ENCODE results near the gene AFTPH. TPM values are rescaled to one million over a fixed set of nuclear protein-coding genes. Genes with fewer than 3 reads are reported as not detected.

Gene AFTPH
- total RNA-seq, 1 experiment from 2014 or later: 17.9 TPM

DNA sequence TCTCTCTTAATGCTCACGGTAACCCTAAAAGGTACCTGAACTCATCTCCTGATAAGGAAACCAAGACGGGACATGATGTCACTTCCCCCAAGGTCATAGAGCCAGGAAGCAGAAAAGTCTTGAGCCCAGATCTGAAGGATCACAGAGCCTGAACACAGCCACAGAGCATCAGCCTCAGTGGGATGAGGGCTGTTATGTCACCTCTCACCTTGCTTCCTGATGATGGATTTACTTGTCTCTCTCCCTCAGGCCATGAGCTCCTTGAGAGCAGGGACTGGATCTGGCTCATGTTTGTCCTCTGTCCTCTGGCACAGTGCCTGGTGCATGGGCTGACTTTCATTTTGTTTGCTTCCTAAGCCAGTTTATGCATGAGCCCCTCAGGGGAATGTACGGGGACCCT lies 75.3 kb downstream of the AFTPH start:
- no peaks in the 10 kb centered on the region for H3K36me3 ChIP-seq (ENCODE audit: control insufficient read depth, insufficient read depth, low read length)
- no TSS peak for BruUV-seq (replicated peaks)
- ChIA-PET POLR2A (no interaction called here), CTCF (no interaction called here)
- ATAC-seq (no peak), DNase-seq (ENCODE audit: low read depth, low spot score) (no peak)
- intact Hi-C loops (cut with micrococcal nuclease; ENCODE audit: unreplicated experiment): no loop called here
- no peaks in the 10 kb centered on the region for H3K27me3 ChIP-seq (ENCODE audit: control insufficient read depth, insufficient read depth, low read length)
- in situ Hi-C loops (cut with HindIII; ENCODE audit: low pct_unique_long_range_greater_than_20kb, low sequenced_read_pairs): no loop called here
- no peaks in the 10 kb centered on the region for H3K9me3 ChIP-seq (ENCODE audit: control insufficient read depth, insufficient read depth, low read depth, low read length)
- no peak overlapping the region for H3K27ac ChIP-seq (ENCODE audit: low read length)
- H3K4me1 ChIP-seq (ENCODE audit: control insufficient read depth, insufficient read depth, low read length): no peaks in the 10 kb centered on the region
- no peak for TF ChIP-seq TCF7L2 (IDR thresholded peaks at IDR 0.05; ENCODE audit: low read depth, low read length)
- TF ChIP-seq, protein P1, sequence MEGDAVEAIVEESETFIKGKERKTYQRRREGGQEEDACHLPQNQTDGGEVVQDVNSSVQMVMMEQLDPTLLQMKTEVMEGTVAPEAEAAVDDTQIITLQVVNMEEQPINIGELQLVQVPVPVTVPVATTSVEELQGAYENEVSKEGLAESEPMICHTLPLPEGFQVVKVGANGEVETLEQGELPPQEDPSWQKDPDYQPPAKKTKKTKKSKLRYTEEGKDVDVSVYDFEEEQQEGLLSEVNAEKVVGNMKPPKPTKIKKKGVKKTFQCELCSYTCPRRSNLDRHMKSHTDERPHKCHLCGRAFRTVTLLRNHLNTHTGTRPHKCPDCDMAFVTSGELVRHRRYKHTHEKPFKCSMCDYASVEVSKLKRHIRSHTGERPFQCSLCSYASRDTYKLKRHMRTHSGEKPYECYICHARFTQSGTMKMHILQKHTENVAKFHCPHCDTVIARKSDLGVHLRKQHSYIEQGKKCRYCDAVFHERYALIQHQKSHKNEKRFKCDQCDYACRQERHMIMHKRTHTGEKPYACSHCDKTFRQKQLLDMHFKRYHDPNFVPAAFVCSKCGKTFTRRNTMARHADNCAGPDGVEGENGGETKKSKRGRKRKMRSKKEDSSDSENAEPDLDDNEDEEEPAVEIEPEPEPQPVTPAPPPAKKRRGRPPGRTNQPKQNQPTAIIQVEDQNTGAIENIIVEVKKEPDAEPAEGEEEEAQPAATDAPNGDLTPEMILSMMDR (IDR thresholded peaks at IDR 0.05): no peak
- TF ChIP-seq SIN3A (IDR thresholded peaks at IDR 0.05; ENCODE audit: borderline replicate concordance, insufficient read depth, low read depth, low read length): no peak
- TF ChIP-seq, protein P2, sequence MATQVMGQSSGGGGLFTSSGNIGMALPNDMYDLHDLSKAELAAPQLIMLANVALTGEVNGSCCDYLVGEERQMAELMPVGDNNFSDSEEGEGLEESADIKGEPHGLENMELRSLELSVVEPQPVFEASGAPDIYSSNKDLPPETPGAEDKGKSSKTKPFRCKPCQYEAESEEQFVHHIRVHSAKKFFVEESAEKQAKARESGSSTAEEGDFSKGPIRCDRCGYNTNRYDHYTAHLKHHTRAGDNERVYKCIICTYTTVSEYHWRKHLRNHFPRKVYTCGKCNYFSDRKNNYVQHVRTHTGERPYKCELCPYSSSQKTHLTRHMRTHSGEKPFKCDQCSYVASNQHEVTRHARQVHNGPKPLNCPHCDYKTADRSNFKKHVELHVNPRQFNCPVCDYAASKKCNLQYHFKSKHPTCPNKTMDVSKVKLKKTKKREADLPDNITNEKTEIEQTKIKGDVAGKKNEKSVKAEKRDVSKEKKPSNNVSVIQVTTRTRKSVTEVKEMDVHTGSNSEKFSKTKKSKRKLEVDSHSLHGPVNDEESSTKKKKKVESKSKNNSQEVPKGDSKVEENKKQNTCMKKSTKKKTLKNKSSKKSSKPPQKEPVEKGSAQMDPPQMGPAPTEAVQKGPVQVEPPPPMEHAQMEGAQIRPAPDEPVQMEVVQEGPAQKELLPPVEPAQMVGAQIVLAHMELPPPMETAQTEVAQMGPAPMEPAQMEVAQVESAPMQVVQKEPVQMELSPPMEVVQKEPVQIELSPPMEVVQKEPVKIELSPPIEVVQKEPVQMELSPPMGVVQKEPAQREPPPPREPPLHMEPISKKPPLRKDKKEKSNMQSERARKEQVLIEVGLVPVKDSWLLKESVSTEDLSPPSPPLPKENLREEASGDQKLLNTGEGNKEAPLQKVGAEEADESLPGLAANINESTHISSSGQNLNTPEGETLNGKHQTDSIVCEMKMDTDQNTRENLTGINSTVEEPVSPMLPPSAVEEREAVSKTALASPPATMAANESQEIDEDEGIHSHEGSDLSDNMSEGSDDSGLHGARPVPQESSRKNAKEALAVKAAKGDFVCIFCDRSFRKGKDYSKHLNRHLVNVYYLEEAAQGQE (IDR thresholded peaks at IDR 0.05; ENCODE audit: insufficient read depth in 1 of 2, low read depth in 2 of 2, low read length in 1 of 2): no peak
- TF ChIP-seq POLR2AphosphoS5 (IDR thresholded peaks at IDR 0.05; ENCODE audit: low read depth, low read length): no peak
- no peak overlapping the region for H3K4me3 ChIP-seq (ENCODE audit: low read depth in 2 of 2, low read length in 2 of 2)

DNA sequence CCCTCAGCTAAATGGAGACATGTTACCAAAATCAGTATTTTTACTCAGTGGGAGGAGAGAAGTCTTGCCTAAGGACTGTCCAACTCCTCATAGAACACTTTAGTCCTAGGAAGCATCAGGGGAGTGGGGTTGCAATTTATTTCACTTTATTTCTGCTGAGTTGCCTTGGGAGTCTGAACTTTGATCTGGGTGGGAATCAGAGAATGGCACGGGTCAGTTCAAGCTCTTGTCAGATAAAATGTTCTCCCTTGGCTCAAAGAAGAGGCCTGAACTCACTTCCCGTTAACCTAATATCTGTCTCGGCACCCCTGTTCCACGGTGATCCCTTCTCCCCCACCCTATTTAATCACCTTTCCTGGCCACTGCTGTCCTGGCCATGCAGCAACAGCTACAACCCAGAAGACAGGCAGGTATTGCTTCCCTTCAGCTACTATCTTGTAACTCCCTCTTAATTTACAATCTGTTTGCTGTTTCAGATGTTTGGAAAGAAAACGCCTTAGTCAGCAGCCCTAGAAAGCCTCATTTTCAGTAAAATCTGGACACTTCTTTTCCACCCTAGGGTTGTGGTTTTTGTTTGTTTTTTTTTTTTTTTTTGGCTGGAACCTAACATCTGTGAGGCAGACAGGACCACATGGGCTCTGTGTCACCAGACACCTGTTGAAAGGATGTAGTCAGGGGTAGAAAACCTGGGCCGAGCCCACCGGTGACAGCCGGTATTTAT lies 77.1 kb downstream of the AFTPH start:
- ChIA-PET POLR2A (no interaction called here), CTCF (no interaction called here)
- DNase-seq (ENCODE audit: low read depth, low spot score) (no peak), ATAC-seq (no peak)
- Histone ChIP-seq H3K27me3 (ENCODE audit: control insufficient read depth, insufficient read depth, low read length) (no peaks in the 10 kb centered on the region), H3K36me3 (ENCODE audit: control insufficient read depth, insufficient read depth, low read length) (no peaks in the 10 kb centered on the region), H3K27ac (ENCODE audit: low read length) (no peak overlapping the region), H3K4me3 (ENCODE audit: low read depth in 2 of 2, low read length in 2 of 2) (no peak overlapping the region), H3K4me1 (ENCODE audit: control insufficient read depth, insufficient read depth, low read length) (no peaks in the 10 kb centered on the region), H3K9me3 (ENCODE audit: control insufficient read depth, insufficient read depth, low read depth, low read length) (no peaks in the 10 kb centered on the region)
- TF ChIP-seq POLR2AphosphoS5 (IDR thresholded peaks at IDR 0.05; ENCODE audit: low read depth, low read length): no peak
- no peak for TF ChIP-seq TCF7L2 (IDR thresholded peaks at IDR 0.05; ENCODE audit: low read depth, low read length)
- TF ChIP-seq SIN3A (IDR thresholded peaks at IDR 0.05; ENCODE audit: borderline replicate concordance, insufficient read depth, low read depth, low read length): no peak
- intact Hi-C loops (cut with micrococcal nuclease; ENCODE audit: unreplicated experiment) (no loop called here), in situ Hi-C loops (cut with HindIII; ENCODE audit: low pct_unique_long_range_greater_than_20kb, low sequenced_read_pairs) (no loop called here)
- no TSS peak for BruUV-seq (replicated peaks)

DNA sequence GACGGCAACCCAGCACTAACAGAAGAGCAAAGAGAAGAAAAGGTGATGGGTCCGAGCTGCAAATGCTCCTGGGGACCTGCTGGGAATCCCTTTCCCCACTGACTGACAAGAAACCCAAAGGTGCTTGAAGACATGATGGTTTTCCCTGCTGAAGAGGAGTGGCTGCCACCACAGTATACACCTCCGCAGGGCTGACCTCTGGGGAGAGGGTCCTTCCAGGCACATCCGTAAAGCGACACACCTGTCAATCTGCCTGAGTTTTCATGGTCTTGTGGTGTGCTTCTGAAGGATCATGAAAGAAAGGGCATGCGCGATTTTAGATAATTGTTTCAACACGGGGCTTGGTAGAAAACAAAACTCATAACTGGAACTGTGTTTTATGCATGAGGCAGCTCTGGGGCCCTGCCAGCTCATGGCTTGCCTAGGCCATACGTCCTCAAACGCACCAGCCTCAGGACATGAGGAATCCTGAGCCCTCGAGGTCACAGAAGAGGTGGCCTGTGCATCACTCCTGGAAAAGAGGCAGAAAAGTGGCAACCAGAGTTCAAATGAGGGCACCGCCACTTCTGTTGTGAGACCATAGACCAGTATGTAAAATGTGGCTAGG lies 77.8 kb downstream of the AFTPH start:
- no TSS peak for BruUV-seq (replicated peaks)
- Histone ChIP-seq H3K4me1 (ENCODE audit: control insufficient read depth, insufficient read depth, low read length) (no peaks in the 10 kb centered on the region; the same call in 1 of the 2 replicates), H3K27me3 (ENCODE audit: control insufficient read depth, insufficient read depth, low read length) (no peaks in the 10 kb centered on the region), H3K4me3 (ENCODE audit: low read depth in 2 of 2, low read length in 2 of 2) (no peak overlapping the region), H3K9me3 (ENCODE audit: control insufficient read depth, insufficient read depth, low read depth, low read length) (no peaks in the 10 kb centered on the region), H3K27ac (ENCODE audit: low read length) (no peak overlapping the region), H3K36me3 (ENCODE audit: control insufficient read depth, insufficient read depth, low read length) (no peaks in the 10 kb centered on the region)
- intact Hi-C loops (cut with micrococcal nuclease; ENCODE audit: unreplicated experiment): no loop called here
- TF ChIP-seq TCF7L2 (IDR thresholded peaks at IDR 0.05; ENCODE audit: low read depth, low read length) (no peak), SIN3A (IDR thresholded peaks at IDR 0.05; ENCODE audit: borderline replicate concordance, insufficient read depth, low read depth, low read length) (no peak), POLR2AphosphoS5 (IDR thresholded peaks at IDR 0.05; ENCODE audit: low read depth, low read length) (no peak)
- TF ChIP-seq, protein P2 (IDR thresholded peaks at IDR 0.05; ENCODE audit: insufficient read depth in 1 of 2, low read depth in 2 of 2, low read length in 1 of 2): no peak
- TF ChIP-seq, protein P1 (IDR thresholded peaks at IDR 0.05): no peak
- DNase-seq (ENCODE audit: low read depth, low spot score): no peak
- no peak for ATAC-seq
- ChIA-PET CTCF (no interaction called here), POLR2A (no interaction called here)
- in situ Hi-C loops (cut with HindIII; ENCODE audit: low pct_unique_long_range_greater_than_20kb, low sequenced_read_pairs): no loop called here
